Ramos (cell line): ENCODE measurements around the gene ABCA12.

Source experiments
- in situ Hi-C: fragments of 300-500 bp; cut with MboI; formaldehyde crosslinking; loops from one replicate; pipeline ENCODE4 v1.14.3; 2022; ENCODE audit warnings: low sequenced_read_pairs; ENCODE audit not compliant: unreplicated experiment

Gene ABCA12

GRCh38 chr2:214995926-214996670 lies 142.3 kb downstream of the ABCA12 start:
- in situ Hi-C loops = no loop called here

GRCh38 chr2:214995409-214995808 lies 143.0 kb downstream of the ABCA12 start:
- in situ Hi-C loops = no loop called here

- in situ Hi-C loops = no loop called here
Observed at GRCh38 chr2:214992911-214993310, 145.5 kb downstream of the ABCA12 start.

GRCh38 chr2:214989187-214989586 lies 149.2 kb downstream of the ABCA12 start:
- in situ Hi-C loops = no loop called here

- in situ Hi-C loops = no loop called here
Observed at GRCh38 chr2:214987261-214987660, 151.2 kb downstream of the ABCA12 start.

GRCh38 chr2:214985619-214986018 lies 152.8 kb downstream of the ABCA12 start:
- in situ Hi-C loops = no loop called here

GRCh38 chr2:214966420-214966819 lies 172.0 kb downstream of the ABCA12 start:
- in situ Hi-C loops = no loop called here

- in situ Hi-C loops = no loop called here
Observed at GRCh38 chr2:214960677-214961076, 177.7 kb downstream of the ABCA12 start.

GRCh38 chr2:214946949-214947348 lies 191.5 kb downstream of the ABCA12 start:
- in situ Hi-C loops = no loop called here

GRCh38 chr2:214934006-214934405 lies 204.4 kb downstream of the ABCA12 start:
- in situ Hi-C loops = no loop called here

- in situ Hi-C loops = no loop called here
Observed at GRCh38 chr2:214904634-214905033, 233.8 kb downstream of the ABCA12 start.

GRCh38 chr2:214904176-214904575 lies 234.2 kb downstream of the ABCA12 start:
- in situ Hi-C loops = no loop called here

GRCh38 chr2:214902286-214902685 lies 236.1 kb downstream of the ABCA12 start:
- in situ Hi-C loops = no loop called here

- in situ Hi-C loops = no loop called here
Observed at GRCh38 chr2:214899751-214900150, 238.7 kb downstream of the ABCA12 start.

GRCh38 chr2:214896274-214896673 lies 242.2 kb downstream of the ABCA12 start:
- in situ Hi-C loops = no loop called here

GRCh38 chr2:214895469-214895868 lies 243.0 kb downstream of the ABCA12 start:
- in situ Hi-C loops = no loop called here

GRCh38 chr2:214889301-214889700 lies 249.1 kb downstream of the ABCA12 start:
- in situ Hi-C loops = no loop called here

- in situ Hi-C loops = no loop called here
Observed at GRCh38 chr2:214881647-214882202, 256.7 kb downstream of the ABCA12 start.
